T-helper 9 cell (primary cell): ENCODE data around the gene ABCF2.

ENCODE experiments used
- DNase-seq: peaks from one replicate; pipeline ENCODE4 v3.0.0-alpha.2; 2020

ABCF2 gene

DNA sequence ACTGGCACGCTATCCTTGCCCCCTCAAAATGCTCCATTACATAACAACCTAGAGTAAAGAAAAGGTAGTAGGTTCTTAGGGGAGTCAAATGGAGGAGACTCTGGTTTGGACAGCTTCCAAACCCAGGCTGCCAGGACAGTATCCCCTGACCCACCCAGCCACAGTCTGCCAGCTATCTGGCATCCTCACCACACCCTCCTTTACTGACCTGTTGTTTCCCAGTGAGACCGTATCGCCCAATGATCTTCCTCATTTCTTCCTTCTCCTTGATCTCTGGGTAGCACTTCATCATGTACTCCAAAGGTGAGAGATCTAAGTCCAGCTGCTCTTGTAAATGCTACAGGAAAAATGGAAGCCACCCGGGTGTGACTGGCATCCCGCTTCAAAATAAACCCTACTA is 11.6 kb downstream of the ABCF2 start:
- DNase-seq, result no peak

DNA sequence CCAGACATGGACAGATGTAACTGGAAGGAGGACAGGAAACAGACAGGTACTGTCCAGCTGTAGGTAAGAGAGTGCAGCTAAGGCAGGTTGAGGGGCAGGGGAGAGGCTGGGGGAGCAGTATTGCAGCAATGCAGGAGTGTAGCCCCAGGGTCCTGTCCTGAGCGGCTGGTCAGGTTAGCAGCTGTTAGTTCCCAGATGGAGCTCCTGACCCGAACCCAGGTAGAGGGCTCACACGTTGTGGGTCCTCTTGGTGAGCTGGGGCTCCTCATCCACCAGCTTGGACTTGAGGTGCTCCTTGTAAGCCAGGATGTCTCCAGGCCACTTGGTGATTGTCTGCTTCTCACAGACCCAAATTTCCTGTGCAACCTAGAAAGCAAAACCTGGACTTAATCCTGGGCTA is 13.2 kb downstream of the ABCF2 start:
- no peak for DNase-seq

GRCh38 chr7:151212626-151213025 is 14.4 kb downstream of the ABCF2 start:
- DNase-seq, result no peak

DNA sequence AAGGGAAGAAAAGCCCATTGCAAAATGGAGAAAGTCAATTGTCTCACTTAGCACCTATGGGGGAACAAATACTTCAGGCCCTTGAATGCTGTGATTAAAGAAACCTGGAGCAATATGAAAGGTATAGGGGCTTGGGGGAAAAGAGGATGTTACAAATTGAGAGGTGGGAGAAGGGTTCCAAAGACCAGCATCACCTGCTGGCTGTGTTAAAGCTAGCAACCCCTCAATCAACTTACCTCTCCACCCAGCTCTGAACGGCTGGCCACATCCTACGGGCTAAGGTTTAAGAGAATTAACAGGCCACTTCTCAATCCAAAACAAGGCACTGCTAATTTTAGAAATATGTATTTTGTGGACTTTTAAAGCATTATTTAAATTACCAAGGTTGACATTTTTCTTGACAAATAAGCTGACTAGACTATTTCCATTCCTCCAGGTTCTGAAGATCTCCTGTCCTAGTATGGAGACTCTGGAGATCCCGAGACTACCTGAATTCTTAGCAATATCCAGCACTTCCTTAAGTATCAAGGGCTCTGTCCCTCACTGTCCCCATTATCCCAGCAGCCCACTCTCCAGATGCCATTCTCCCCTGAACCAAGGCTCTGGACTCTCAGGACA is 15.7 kb downstream of the ABCF2 start:
- DNase-seq, result no peak

DNA sequence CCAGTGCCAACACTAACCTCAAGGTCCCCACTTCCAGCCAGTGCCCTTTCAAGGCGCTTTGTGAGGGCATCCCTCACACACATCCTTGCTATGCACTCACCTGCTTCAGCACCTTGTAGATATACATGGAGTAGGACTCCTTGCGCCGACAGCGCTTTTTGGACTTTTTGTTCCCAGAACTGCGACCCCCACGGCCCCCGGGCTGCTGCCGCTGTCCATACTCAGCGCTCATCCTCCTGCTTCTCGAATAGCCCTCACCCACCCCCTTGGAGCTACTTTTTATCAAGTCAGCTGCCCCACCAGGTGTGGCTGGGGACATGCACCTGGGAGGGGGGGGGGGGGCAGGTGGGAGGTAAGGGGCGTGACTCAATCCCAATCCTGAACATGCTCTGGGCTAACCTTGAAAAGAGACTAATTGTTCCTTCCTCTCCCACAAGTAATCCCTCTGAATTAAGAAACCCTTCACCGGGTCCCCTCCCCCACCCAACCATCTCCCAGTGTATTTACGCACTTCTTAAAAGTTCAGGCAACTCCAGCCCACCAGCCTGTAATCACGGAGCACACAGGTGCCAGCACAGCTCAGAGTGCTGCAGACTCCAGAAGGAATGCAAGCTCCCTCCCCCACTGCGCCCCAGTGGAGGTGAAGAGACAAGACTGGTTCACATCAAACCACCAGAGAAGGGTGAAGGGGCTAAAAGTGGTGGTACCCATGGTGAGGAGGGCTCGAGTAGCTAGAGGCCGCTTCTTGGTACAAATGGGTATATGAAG is 16.7 kb downstream of the ABCF2 start, which contains the start of gene H2BK1:
Gene H2BK1, minus strand, starts transcription at position 402 of the 768 bp plus-strand sequence. Its CDS starts 170 bp downstream, at position 232.
- DNase-seq, result no peak

- no peak for DNase-seq
Measured at GRCh38 chr7:151209588-151209987, 17.4 kb downstream of the ABCF2 start.

GRCh38 chr7:151208253-151208862 is 18.6 kb downstream of the ABCF2 start:
- no peak for DNase-seq

GRCh38 chr7:151207804-151208203 is 19.2 kb downstream of the ABCF2 start:
- no peak for DNase-seq

GRCh38 chr7:151207315-151207714 is 19.7 kb downstream of the ABCF2 start:
- DNase-seq, result no peak

GRCh38 chr7:151206914-151207313 is 20.1 kb downstream of the ABCF2 start:
- peak; percentile 12 for DNase-seq

DNA sequence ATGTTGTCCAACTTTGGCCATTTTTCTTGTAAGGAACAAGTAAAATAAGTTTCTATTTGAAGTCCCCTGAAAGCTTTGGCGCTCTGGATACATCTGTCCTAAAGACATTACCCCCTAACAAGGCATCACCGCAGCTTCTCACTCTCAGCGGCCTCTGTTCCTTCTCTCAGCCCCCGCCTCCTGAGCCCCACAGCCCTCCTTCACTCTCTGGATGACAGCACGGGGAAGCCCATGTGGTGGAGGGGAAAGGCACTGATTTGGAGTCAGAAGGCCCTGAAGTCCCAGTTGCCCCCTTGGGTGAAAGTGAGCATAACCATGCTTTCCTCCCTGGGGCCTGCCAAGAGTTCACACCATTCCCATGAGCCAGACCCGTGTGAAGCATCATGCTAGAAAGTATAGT is 21.3 kb downstream of the ABCF2 start:
- no peak for DNase-seq

DNA sequence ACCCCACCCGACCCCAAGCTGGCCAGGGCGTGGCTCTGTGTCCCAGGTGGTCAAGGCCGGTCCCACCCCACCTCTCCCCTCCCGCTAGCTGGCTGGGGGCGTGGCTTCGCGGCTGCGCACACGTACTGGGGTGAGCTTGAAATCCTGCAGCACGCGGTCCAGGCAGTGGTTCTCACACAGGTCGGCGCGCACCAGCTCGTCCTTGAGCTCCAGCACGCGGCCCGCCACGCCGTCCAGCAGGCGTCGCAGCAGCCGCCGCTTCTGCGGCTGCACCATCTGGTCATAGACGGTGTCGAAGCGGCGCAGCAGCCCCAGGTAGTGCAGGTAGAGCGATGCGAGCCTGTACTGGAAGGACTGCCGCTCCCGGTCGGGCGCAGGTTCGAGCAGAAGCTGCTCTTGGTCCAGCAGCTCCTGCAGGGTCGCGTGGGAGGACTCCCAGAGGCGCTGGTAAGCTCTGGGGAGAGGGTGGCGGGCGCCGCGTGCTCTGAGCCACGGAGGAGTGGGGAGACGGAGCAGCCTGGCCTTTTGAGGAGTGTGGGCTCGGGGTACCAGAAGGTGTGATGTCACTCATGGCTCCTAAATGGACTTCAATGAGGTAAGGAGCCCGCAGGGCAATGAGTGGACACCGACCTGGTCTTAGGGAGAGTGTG is 22.5 kb downstream of the ABCF2 start:
- no peak for DNase-seq

DNA sequence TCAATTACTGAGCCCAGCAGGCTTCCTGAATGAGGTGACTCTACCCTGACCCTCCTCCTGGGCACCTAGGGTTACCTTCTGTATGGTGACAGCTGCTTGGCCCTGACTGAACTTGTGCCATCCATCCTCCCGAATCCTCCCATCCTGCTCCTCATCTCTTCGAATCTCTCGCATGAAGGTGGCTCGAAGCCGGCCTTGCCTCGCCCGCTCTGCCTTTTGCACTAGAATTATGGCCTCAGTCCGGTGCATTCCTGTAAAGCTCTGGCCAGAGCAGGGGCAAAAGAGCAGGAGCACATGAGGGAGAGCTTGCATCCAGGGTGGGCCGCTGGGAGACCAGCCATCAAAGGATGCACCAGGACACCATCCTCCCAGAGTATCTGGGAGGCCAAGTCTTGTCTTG is 24.2 kb downstream of the ABCF2 start:
- DNase-seq, result no peak

DNA sequence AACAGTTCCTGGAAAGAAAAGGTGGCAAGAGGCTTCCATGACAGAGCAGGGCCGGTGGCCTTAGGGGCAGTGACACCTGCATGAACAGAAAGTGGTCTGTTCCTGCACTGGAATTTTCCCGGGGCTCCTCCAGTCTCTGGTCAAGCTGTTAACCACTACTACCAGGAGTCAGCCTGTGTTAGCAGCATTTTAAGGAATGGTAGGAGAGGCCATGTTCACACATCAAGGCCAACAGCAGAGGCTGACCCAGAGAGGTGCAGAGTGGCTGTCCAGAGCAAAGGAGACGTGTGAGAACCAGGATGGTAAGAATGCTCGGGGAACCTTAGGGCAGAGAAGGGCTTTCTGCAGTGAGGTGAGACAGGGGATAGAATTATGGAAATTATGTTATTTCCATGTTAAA is 25.3 kb downstream of the ABCF2 start:
- DNase-seq, result no peak

- DNase-seq, result no peak
Measured at GRCh38 chr7:151201344-151201743, 25.7 kb downstream of the ABCF2 start.

GRCh38 chr7:151198945-151199848 is 27.8 kb downstream of the ABCF2 start:
- no peak for DNase-seq

GRCh38 chr7:151197932-151198331 is 29.1 kb downstream of the ABCF2 start:
- DNase-seq, result no peak

DNA sequence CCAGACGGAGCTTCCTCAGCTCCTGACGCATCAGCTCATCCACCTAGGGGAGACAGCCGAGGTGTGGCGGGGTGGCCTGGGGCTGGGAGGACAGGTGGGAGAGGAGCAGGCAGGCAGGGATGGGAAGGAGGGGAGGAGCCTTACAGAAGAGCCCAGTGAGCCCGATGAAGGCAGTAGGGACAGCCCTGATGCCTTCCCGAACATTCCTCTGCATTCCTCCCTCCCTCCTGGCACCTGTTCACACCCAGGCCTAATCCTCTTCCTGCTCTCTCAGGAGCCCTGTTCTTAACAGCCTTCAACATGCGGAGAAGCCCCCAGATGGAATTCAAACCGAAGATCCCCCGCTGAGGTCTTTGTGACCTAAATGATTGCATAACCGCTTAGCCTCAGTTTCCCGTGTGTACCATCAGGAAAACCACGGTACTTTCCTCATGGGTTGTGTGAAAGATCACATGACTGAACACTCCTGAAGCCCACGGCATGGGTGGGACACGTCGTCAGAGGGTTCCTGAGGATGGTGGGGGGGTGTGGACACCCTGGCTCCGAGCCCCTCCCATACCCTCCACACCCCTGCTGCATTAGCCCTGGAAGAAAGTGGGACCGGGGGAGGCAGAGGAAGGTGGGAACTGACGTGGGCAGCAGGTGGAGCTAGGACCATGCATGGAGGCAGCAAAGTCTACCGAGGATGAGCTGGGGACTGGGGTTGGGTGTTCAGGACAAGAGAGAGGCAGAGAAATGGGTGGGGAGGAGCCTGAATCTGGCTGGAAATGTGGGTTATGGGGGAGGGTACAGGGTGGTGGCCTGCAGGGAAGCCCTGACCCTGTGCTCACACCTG is 31.2 kb downstream of the ABCF2 start:
- no peak for DNase-seq

DNA sequence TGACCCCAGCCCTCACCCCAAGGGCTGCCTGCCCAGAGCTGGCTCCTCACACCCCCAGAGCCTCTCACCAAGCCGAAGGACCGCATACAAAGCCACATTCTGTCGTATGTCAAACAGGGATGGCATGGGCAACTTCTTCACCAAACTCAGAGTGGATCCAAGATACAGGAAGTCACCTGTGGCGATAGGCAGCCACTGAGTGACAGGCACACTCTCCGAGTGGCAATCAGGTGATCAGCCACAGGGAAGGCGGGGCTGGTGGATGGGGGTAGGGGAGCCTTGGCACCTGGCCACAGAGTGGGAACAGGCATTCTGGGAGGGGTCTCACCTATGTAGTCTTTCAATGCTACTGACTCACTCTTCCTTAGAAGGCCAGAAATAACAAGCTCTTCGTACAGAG is 32.8 kb downstream of the ABCF2 start:
- no peak for DNase-seq

DNA sequence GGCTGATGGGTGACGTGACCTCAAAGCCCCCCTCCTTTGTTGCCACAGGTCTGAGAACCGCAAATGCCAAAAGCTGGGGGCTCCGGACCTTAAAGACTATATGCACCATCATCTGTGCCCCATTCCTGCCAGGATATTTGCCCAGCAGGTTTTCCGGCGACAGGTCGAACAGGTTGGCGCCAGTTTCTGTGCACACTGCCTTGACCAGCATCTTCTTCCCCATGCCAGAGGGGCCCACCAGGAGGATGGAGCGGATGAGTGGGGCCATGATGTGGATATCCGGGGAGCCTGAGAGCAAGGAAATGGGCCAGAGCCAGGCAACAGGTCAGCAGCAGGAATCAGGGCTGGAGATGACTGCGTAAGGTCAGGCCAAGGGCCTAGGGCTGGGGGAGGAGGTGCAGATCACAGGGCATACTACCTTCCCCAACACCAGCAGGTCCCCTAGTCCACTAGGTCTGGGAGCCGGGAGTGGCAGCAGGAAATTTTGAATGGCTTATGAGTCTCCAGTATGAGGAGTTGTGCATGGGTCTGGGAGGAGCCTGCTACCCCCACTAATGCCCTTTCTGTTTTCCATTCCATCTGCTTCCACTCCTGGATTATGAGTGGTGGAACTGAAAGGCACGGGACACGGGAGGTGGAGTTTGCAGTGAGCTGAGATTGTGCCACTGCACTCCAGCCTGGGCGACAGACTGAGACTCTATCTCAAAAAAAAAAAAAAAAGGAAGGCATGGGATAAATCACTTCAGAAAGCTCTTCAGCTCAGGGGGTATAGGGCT is 33.6 kb downstream of the ABCF2 start:
- no peak for DNase-seq
